HG03378 (cell line): ENCODE results near the gene OR5B21.

Source experiments
- ATAC-seq: cut with Tn5 transposase; IDR thresholded peaks from one replicate; pipeline ENCODE4 v1.9.1; 2021; ENCODE audit warnings: mild to moderate bottlenecking, moderate library complexity; ENCODE audit not compliant: unreplicated experiment

Gene OR5B21

GRCh38 chr11:58508005-58508404, at the start of gene OR5B21:
Gene OR5B21 (minus strand): TSS chr11:58508105. CDS start chr11:58508105, 0 bp downstream.
- ATAC-seq, result no peak

- ATAC-seq, result no peak
Measured at GRCh38 chr11:58549644-58550043, 41.7 kb upstream of the OR5B21 start.

- ATAC-seq, result no peak
Measured at GRCh38 chr11:58546841-58547240, 38.9 kb upstream of the OR5B21 start.

GRCh38 chr11:58531865-58532341, 24.0 kb upstream of the OR5B21 start:
- ATAC-seq, result no peak

- no peak for ATAC-seq
Measured at GRCh38 chr11:58530236-58530635, 22.3 kb upstream of the OR5B21 start.

- ATAC-seq, result no peak
Measured at GRCh38 chr11:58527429-58527828, 19.5 kb upstream of the OR5B21 start.

- no peak for ATAC-seq
Measured at GRCh38 chr11:58526721-58527120, 18.8 kb upstream of the OR5B21 start.

- ATAC-seq, result peak; percentile 88
Measured at GRCh38 chr11:58525037-58525614, 17.2 kb upstream of the OR5B21 start.

- ATAC-seq, result peak; percentile 28
Measured at GRCh38 chr11:58524232-58525036, 16.5 kb upstream of the OR5B21 start.

GRCh38 chr11:58513747-58514367, 6.0 kb upstream of the OR5B21 start:
- peak; percentile 65 for ATAC-seq

- no peak for ATAC-seq
Measured at GRCh38 chr11:58511636-58512035, 3.7 kb upstream of the OR5B21 start.

GRCh38 chr11:58509748-58510147, 1.8 kb upstream of the OR5B21 start:
- ATAC-seq, result no peak

GRCh38 chr11:58508814-58509213, 909 bp upstream of the OR5B21 start:
- no peak for ATAC-seq

- ATAC-seq, result no peak
Measured at GRCh38 chr11:58507355-58507754, 550 bp downstream of the OR5B21 start.

GRCh38 chr11:58506935-58507334, 970 bp downstream of the OR5B21 start:
- ATAC-seq, result peak; percentile 46

- ATAC-seq, result no peak
Measured at GRCh38 chr11:58505849-58506248, 2.1 kb downstream of the OR5B21 start.

- no peak for ATAC-seq
Measured at GRCh38 chr11:58504232-58504631, 3.7 kb downstream of the OR5B21 start.

- peak; percentile 97 for ATAC-seq
Measured at GRCh38 chr11:58503361-58503856, 4.5 kb downstream of the OR5B21 start.

- ATAC-seq, result no peak
Measured at GRCh38 chr11:58502004-58502403, 5.9 kb downstream of the OR5B21 start.

- no peak for ATAC-seq
Measured at GRCh38 chr11:58498464-58498863, 9.4 kb downstream of the OR5B21 start.

- no peak for ATAC-seq
Measured at GRCh38 chr11:58497951-58498350, 10.0 kb downstream of the OR5B21 start.

GRCh38 chr11:58495906-58496305, 12.0 kb downstream of the OR5B21 start:
- ATAC-seq, result peak; percentile 45
